Ascending aorta (tissue), 2 donors: ENCODE data around the gene SLC22A23. TPM values are rescaled to one million over a fixed set of nuclear protein-coding genes. Genes with fewer than 3 reads are reported as not detected.
A peak's percentile ranks its signal among the peaks of the same experiment; 100 is the strongest.

Experiments used
- DNase-seq, 2 donors: peaks; one replicate each; pipeline ENCODE4 v3.0.0-alpha.2; 2019; ENCODE audit warnings: low spot score in 2 of 2
- H3K27ac ChIP-seq, 2 donors: fragments of 200-600 bp; sonication (generic); one replicate each; pipeline ENCODE4 v1.5.1; 2016 to 2017; ENCODE audit warnings: mild to moderate bottlenecking in 1 of 2
- H3K27me3 ChIP-seq: fragments of 200-600 bp; sonication (generic); one replicate; pipeline ENCODE4 v1.5.1; 2017
- H3K36me3 ChIP-seq, 2 donors: fragments of 200-600 bp; sonication (generic); one replicate each; pipeline ENCODE4 v1.5.1; 2016
- H3K4me1 ChIP-seq, 2 donors: fragments of 200-600 bp; sonication (generic); one replicate each; pipeline ENCODE4 v1.5.1; 2016 to 2017; ENCODE audit warnings: mild to moderate bottlenecking in 1 of 2
- H3K4me3 ChIP-seq, 2 donors: fragments of 200-600 bp; sonication (generic); one replicate each; pipeline ENCODE4 v1.5.1; 2016 to 2017; ENCODE audit warnings: mild to moderate bottlenecking in 1 of 2
- H3K9me3 ChIP-seq, 2 donors: fragments of 200-600 bp; sonication (generic); one replicate each; pipeline ENCODE4 v1.5.1; 2016
- intact Hi-C: fragments of 100-400 bp; cut with DNase I; formaldehyde crosslinking; loops from one replicate; pipeline ENCODE4 v1.15.1; 2023
- total RNA-seq: library from RNA; depleted of rRNA; stranded (reverse); fragments of >200 nt; gene quantifications from one replicate; pipeline ENCODE4 v1.1.0, GENCODE V29; 2016
- TF ChIP-seq, protein P1 (sequence below), 3 experiments: fragments of 200-600 bp in 2 of 3; fragments of 450-650 bp in 1 of 3; sonication (generic) in 2 of 3; IDR thresholded peaks; one replicate each; pipeline ENCODE4 v1.5.1; 2016 to 2019; ENCODE audit warnings: antibody characterized with exemption in 3 of 3, mild to moderate bottlenecking in 1 of 3, moderate library complexity in 1 of 3

SLC22A23 gene
- total RNA-seq, 1 donor from 2014 or later, result 42.0 TPM

DNA sequence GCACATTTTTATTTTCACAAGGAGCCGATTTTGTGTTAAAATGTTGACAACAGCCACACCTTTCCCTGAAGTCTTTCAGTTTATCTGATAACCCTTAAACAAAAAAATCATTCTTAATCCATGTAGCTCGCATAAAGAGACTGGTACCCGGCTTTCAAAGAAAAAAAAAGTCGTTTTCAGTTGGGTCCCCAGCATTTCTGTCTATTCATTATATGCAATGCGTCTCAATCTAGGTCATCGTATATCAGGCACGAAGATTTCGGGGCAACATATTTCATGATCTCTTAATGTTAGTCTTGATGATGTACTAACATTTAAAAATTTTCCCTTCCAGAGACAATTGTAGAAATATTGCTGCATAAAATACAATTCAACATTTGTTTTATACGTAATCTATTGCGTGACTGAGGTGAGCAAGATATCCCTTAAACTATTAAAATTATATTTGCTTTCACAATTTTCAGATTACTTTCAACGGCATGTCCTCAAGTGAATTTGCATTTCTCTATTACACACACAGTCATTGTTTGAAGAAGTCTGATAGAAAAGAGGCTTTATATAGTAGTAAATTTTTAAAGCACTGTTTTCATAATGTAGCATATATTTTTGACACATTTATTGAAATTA is 226.5 kb downstream of the SLC22A23 start:
- H3K27me3 ChIP-seq, result peaks cover 20% of the 10 kb centered on the region
- H3K4me3 ChIP-seq, result peak overlapping the region; percentile 24 to 70
- no peaks in the 10 kb centered on the region for H3K36me3 ChIP-seq
- TF ChIP-seq, protein P1, sequence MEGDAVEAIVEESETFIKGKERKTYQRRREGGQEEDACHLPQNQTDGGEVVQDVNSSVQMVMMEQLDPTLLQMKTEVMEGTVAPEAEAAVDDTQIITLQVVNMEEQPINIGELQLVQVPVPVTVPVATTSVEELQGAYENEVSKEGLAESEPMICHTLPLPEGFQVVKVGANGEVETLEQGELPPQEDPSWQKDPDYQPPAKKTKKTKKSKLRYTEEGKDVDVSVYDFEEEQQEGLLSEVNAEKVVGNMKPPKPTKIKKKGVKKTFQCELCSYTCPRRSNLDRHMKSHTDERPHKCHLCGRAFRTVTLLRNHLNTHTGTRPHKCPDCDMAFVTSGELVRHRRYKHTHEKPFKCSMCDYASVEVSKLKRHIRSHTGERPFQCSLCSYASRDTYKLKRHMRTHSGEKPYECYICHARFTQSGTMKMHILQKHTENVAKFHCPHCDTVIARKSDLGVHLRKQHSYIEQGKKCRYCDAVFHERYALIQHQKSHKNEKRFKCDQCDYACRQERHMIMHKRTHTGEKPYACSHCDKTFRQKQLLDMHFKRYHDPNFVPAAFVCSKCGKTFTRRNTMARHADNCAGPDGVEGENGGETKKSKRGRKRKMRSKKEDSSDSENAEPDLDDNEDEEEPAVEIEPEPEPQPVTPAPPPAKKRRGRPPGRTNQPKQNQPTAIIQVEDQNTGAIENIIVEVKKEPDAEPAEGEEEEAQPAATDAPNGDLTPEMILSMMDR (IDR thresholded peaks at IDR 0.05), result no peak
- intact Hi-C loops, result no loop called here
- peaks cover 13 to 46% of the 10 kb centered on the region in 2 donors for H3K4me1 ChIP-seq
- no peak overlapping the region for H3K27ac ChIP-seq
- H3K9me3 ChIP-seq, result no peaks in the 10 kb centered on the region
- no peak for DNase-seq

- Histone ChIP-seq H3K36me3 (no peaks in the 10 kb centered on the region), H3K9me3 (no peaks in the 10 kb centered on the region), H3K4me1 (peaks cover 13 to 46% of the 10 kb centered on the region in 2 donors), H3K27me3 (peaks cover 20% of the 10 kb centered on the region), H3K27ac (no peak overlapping the region), H3K4me3 (peak overlapping the region; percentile 24 to 58)
- TF ChIP-seq, protein P1 (IDR thresholded peaks at IDR 0.05), result no peak
- intact Hi-C loops, result loop anchor here (5.0 kb wide), 1 partner anchor 67 kb away; no protein-coding TSS in a partner anchor
- peak in 1 of 2 donors; percentile 62 for DNase-seq
Observed at GRCh38 chr6:3229566-3230178, 227.2 kb downstream of the SLC22A23 start.

DNA sequence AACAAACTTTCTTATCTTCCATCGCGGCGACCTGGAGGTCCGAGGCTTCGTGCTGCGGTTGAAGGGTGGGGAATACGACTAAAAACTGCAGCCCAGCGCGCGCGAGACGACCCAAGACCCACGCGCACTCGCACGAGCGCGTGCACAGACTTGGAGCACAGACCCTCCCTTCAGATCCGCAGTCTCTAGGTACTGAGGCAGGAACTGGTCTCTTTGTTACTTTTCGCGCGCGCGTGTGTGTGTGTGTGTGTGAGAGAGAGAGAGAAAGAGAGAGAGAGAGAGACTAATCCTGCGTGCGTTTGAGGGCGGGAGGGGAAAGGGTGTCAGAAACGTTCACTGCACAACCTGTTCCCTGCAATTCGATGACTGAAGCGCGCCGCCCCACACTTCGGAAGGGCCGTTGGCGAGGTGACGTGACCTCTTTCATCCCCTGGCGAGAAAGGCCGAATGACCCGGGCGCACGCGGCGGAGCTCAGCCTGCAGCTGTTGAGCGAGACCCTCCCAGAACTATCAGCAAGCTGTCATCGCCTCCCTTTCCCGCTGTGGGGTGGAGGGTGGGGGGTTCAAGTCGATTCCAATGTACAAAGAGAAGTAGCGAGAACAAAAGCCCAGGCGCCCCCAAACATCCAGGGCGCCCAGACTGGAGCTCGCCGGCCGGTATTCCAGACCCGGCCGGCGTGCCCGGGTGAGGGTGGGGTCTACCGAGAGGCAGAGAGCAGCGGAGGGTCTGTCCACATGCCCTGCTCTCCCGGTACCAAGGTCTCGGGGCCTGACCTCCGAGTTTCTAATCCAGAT is 227.9 kb downstream of the SLC22A23 start:
- Histone ChIP-seq H3K36me3 (no peaks in the 10 kb centered on the region), H3K27ac (no peak overlapping the region), H3K4me3 (peak overlapping the region; percentile 43 to 58), H3K9me3 (no peaks in the 10 kb centered on the region), H3K27me3 (peaks cover 14% of the 10 kb centered on the region), H3K4me1 (peaks cover 13 to 46% of the 10 kb centered on the region in 2 donors)
- peak in 1 of 2 donors; percentile 62 for DNase-seq
- TF ChIP-seq, protein P1 (IDR thresholded peaks at IDR 0.05), result no peak
- intact Hi-C loops, result loop anchor here (5.0 kb wide), 1 partner anchor 67 kb away; no protein-coding TSS in a partner anchor

DNA sequence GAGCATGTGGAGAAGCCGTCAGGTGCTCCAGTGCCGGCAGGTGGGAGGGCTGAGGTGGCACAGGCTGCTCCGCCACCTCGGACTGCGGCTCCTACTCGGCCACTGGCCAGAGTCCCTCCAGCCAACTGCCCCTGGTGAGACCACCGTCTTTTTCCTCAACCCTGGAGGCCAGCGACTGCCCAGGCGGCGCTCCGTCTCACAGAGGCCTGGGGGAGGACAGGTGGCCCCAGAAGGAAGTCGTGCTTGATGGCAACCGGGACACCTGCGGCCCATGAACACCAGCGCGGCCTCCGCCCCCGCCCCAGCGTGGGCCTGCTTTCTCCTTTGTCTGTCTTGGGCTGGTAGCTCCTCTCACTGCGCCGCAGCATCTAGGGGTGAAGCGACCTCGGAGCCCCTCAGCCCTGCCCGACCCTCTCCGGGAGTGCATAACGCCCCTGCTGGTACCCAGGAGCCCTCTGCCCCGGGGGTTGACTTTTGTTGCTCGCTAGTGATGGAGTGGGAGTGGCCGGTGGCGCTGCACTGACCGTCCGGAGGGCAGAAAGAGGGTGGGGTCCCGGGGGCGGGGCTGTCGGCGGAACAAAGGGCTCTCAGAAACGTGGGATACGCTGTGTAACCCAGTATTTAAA is 228.7 kb downstream of the SLC22A23 start:
- DNase-seq, result peak in 1 of 2 donors; percentile 58
- TF ChIP-seq, protein P1 (IDR thresholded peaks at IDR 0.05), result no peak
- Histone ChIP-seq H3K27ac (no peak overlapping the region), H3K36me3 (no peaks in the 10 kb centered on the region), H3K9me3 (no peaks in the 10 kb centered on the region), H3K27me3 (peaks cover 13% of the 10 kb centered on the region), H3K4me3 (peak overlapping the region; percentile 43 to 58), H3K4me1 (peaks cover 13 to 46% of the 10 kb centered on the region in 2 donors)
- intact Hi-C loops, result loop anchor here (5.0 kb wide), 1 partner anchor 66 kb away; no protein-coding TSS in a partner anchor

- peak within 1 kb of the TSS; percentile 43 to 58 for H3K4me3 ChIP-seq
- H3K27ac ChIP-seq, result no peak within 1 kb of the TSS
- intact Hi-C loops, result loop anchor here (2.0 to 5.0 kb wide), 2 partner anchors 17 to 65 kb away; no protein-coding TSS in a partner anchor
- no peaks in the 10 kb centered on the region for H3K9me3 ChIP-seq
- no peaks in the 10 kb centered on the region for H3K36me3 ChIP-seq
- H3K27me3 ChIP-seq, result peaks cover 13% of the 10 kb centered on the region
- DNase-seq, result no peak
- H3K4me1 ChIP-seq, result peaks cover 13 to 46% of the 10 kb centered on the region in 2 donors
- TF ChIP-seq, protein P1 (IDR thresholded peaks at IDR 0.05), result no peak
Observed at GRCh38 chr6:3227363-3228045, 229.3 kb downstream of the SLC22A23 start, which contains the start of gene TUBB2B. TUBB2B (minus strand) TSS chr6:3227653; CDS start chr6:3227543, 110 bp downstream.
